HG03460 (cell line): ENCODE results near the gene UQCRQ.

Experiments used
- ATAC-seq: cut with Tn5 transposase; IDR thresholded peaks from one replicate; pipeline ENCODE4 v1.9.1; 2021; ENCODE audit not compliant: unreplicated experiment

Gene UQCRQ

GRCh38 chr5:132905938-132906337 lies 39.5 kb downstream of the UQCRQ start:
- no peak for ATAC-seq

- ATAC-seq = no peak
Observed at GRCh38 chr5:132907161-132907560, 40.7 kb downstream of the UQCRQ start.

DNA sequence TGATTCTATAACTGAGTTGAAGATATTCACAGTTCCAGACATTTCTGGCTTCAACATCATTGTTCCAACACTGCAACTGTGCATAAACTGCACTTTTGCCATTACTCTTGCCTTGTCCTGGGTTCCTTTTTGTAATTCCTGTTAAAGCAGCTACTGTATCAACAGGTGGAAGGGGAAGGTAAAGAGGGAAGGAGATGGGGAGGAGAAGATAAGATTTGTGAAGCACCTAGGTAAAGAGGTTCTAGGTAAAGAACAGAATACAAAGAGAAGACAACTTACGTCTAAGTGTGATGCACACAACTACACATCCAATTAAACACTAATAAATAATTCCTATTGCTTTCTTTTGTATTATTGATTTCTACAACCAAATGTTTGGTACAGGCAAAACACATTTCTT lies 43.3 kb downstream of the UQCRQ start:
- no peak for ATAC-seq

DNA sequence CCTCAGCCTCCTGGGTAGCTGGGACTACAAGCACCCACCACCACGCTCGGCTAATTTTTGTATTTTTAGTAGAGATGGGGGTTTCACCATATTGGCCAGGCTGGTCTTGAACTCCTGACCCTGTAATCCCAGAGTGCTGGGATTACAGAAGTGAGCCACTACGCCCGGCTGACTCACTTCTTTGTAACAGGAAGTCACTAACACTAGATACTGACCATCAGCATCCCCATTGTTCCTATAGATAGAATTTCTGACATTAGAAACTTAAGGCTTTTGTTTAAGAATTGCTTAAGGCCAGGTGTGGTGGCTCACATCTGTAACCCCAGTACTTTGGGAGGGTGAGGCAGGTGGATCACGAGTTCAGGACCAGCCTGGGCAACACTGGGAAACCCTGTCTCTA lies 49.2 kb downstream of the UQCRQ start:
- no peak for ATAC-seq

- ATAC-seq = no peak
Observed at GRCh38 chr5:132916086-132916485, 49.6 kb downstream of the UQCRQ start.
